ENCODE data around the gene GEMIN4.
"Not testable (repeated sequence)": the region's sequence is repeated elsewhere in the genome, so short reads cannot be mapped to it uniquely, and the experiment has no call there.

DNA sequence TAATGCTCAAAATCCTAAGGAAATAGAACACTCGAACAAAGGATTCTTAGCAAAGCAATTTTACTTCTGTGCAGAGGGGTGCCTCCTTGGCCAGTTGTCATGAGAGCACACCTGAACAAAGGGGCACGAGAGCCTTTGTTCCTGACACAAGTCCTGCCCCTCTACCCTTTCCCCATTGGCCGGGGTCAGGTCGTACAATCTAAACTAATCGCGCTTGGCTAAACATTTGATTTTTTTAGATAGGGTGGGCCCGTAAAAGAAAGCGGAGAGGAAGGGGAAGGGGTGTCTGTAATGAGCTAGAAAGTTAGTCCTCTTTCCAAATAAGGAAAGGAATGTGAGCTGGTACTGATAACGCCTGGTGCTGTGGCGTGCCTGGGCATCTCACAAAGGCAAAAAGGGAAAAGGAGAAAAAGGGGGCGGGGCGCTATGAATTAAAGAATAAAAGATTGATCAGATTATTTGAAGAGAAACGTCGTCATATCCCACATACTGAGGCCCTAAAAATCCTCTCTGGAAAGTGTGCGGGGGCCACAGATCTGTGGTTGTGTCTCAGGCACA lies 4.0 kb upstream of the GEMIN4 start:
- TF ChIP-seq, protein P1, sequence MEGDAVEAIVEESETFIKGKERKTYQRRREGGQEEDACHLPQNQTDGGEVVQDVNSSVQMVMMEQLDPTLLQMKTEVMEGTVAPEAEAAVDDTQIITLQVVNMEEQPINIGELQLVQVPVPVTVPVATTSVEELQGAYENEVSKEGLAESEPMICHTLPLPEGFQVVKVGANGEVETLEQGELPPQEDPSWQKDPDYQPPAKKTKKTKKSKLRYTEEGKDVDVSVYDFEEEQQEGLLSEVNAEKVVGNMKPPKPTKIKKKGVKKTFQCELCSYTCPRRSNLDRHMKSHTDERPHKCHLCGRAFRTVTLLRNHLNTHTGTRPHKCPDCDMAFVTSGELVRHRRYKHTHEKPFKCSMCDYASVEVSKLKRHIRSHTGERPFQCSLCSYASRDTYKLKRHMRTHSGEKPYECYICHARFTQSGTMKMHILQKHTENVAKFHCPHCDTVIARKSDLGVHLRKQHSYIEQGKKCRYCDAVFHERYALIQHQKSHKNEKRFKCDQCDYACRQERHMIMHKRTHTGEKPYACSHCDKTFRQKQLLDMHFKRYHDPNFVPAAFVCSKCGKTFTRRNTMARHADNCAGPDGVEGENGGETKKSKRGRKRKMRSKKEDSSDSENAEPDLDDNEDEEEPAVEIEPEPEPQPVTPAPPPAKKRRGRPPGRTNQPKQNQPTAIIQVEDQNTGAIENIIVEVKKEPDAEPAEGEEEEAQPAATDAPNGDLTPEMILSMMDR (IDR thresholded peaks at IDR 0.05): not testable (repeated sequence)
- TF ChIP-seq POLR2A (IDR thresholded peaks at IDR 0.05): not testable (repeated sequence)

Data from Peyer's patch (tissue), 4 donors.